Gastroesophageal sphincter (tissue), 3 donors: ENCODE measurements around the gene SGCD.

ENCODE experiments used
- CTCF ChIP-seq, 4 experiments: fragments of 200-600 bp in 2 of 4; fragments of 450-650 bp in 2 of 4; sonication (generic) in 1 of 4; IDR thresholded peaks; one replicate each; pipeline ENCODE4 v1.5.1; 2017 to 2019; ENCODE audit warnings: antibody characterized with exemption in 4 of 4, mild to moderate bottlenecking in 2 of 4, moderate library complexity in 2 of 4
- POLR2AphosphoS5 ChIP-seq: sonication (generic); formaldehyde crosslinking; IDR thresholded peaks from one replicate; pipeline ENCODE4 v1.6.1; 2017; ENCODE audit warnings: antibody characterized with exemption

GRCh38 chr5:156597276-156597675 is 270.3 kb downstream of the SGCD start:
- TF ChIP-seq POLR2AphosphoS5: no peak
- TF ChIP-seq CTCF (IDR thresholded peaks at IDR 0.05): no peak
